Inflammatory macrophage treated with lipopolysaccharide for 4 hours (primary cell): ENCODE results near the gene SSX5.
"Not testable (repeated sequence)": the region's sequence is repeated elsewhere in the genome, so short reads cannot be mapped to it uniquely, and the experiment has no call there.

Experiments
- DNase-seq: peaks from one replicate; pipeline ENCODE4 v3.0.0-alpha.2; 2020

The SSX5 gene, protein sequence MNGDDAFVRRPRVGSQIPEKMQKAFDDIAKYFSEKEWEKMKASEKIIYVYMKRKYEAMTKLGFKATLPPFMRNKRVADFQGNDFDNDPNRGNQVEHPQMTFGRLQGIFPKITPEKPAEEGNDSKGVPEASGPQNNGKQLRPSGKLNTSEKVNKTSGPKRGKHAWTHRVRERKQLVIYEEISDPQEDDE

DNA sequence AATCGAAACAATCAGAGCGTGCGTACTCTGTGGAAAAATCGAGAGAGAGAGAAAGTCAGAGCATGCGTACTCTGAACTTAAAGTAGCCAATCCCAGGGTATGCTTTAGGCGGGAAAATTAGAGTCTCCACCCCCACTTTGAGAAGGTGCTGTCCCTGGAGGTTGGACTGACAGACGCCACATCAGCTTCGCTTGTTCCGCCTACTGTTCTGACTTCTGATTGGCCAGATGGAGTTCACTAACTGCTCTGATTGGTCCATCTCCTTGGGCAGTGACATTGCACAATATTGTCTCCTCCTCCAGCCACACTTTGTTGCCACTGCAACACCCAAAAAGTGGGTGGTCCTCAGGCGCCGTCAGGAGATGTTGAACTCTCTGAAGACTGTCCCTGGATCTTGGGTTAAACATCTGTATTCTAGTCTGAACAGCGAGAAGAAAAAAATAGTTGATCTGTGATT is at the start of gene SSX5:
Gene SSX5, minus strand, starts transcription at position 51 of the 457 bp plus-strand sequence. CDS start 1,437 bp downstream, outside the sequence.
- no peak for DNase-seq

DNA sequence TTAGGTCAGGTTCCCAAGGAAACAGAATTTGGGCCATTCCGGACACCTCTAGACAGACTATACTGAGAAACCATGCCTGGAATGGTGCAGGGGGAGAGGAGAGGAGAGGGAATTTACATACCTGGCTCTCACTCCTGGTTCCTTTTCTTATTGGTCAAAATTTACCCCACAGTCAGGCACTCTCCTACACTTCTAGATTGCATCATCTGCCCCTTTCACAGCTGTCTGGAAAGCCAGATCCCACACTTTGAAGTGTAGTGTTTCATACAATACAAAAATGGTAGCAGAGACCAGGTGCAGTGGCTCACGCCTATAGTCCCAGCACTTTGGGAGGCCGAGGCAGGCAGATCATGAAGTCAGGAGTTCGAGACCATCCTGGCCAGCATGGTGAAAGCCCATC is 27.6 kb upstream of the SSX5 start:
- DNase-seq = not testable (repeated sequence)

DNA sequence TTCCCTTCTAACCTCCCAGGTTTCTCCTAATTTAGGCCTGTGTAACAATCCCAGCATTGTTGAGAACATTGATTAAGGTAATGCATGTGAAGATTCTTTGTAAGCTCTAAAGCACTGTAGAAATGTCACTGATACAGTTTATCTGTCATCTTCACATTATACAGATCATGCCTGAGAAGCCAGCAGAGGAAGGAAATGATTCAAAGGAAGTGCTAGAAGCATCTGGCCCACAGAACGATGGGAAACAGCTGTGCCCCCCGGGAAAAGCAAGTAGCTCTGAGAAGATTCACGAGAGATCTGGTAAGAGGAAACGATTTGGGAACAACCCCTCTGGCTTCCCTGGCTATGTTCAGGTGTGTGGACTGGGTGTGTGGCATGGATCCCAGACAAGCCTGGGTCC is 17.7 kb upstream of the SSX5 start:
- DNase-seq = not testable (repeated sequence)

DNA sequence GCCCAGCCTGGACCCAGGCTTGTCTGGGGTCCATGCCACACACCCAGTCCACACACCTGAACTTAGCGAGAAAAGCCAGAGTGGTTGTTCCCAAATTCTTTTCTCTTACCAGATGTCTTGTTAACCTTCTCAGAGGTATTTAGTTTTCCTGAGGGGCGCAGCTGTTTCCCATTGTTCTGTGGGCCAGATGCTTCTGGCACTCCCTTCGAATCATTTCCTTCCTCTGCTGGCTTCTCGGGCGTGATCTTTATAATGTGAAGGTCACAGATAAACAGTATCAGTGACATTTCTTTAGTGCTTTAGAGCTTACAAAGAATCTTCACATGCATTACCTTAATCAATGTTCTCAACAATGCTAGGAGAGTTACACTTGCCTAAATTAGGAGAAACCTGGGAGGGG is 6.6 kb downstream of the SSX5 start:
- DNase-seq = not testable (repeated sequence)

DNA sequence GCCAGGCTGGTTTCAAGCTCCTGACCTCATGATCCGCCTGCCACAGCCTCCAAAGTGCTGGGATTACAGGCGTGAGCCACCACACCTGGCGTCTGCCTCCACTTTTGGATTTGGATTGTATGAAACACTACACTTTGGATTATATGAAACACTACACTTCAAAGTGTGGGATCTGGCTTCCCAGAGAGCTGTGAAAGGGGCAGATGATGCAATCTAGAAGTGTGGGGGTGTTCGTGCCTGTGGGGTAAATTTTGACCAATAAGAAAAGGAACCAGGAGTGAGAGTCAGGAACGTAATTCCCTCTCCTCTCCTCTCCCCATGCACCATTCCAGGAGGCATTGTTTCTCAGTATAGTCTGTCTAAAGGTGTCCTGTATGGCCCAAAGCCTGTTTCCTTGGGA is 14.7 kb downstream of the SSX5 start:
- not testable (repeated sequence) for DNase-seq

DNA sequence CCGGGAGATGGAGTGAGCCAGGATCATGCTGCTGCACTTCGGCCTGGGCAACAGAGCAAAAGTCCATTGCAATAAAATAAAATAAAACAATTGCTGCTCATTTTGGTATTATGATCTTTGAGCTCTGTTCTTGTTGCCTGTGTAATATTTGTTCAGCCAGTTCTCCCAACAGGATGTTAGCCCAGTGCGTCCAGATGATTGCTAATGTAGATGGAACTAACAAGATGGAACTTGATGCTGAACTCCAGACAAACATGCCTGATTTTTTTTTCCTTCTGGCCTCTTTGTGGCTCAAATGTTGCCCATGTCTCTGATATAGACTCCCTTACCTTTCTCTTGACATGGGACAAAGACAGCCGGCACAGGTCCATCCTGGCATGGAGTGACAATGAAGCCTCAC is 15.8 kb downstream of the SSX5 start:
- DNase-seq = no peak

DNA sequence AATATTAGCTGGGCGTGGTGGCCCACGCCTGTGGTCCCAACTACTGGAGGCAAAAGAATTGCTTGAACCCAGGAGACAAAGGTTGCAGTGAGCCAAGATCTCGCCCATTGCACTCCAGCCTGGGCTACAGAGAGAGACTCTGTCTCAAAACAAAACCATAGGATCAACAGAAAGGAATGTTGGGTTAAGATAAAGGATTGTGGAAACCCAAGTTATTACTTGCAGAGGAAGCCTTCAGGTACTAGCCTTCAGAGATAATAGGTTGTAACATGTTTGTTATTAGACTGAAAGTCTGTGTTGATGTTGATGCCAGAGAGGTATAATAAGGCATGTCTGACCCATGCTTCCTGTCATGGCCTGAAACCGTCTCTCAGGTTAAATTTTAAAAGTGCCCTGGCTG is 16.9 kb downstream of the SSX5 start:
- no peak for DNase-seq

DNA sequence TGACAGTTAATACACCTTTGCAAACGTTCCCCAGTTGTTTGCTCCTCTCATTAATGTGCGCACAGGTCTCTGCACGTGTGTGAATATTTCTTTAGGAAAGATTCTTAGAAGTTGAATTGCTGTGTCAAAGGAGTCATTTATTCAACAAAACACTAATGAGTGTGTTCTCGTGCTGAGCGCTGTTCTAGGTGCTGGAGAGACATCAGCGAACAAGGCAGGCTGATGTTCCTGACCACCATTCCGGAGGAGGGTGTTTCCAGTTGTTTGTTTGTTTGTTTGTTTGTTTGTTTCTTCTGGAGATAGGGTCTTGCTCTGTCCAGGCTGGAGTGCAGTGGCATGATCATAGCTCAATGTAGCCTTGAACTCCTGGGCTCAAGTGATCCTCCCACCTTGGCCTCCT is 30.3 kb downstream of the SSX5 start:
- DNase-seq = not testable (repeated sequence)

DNA sequence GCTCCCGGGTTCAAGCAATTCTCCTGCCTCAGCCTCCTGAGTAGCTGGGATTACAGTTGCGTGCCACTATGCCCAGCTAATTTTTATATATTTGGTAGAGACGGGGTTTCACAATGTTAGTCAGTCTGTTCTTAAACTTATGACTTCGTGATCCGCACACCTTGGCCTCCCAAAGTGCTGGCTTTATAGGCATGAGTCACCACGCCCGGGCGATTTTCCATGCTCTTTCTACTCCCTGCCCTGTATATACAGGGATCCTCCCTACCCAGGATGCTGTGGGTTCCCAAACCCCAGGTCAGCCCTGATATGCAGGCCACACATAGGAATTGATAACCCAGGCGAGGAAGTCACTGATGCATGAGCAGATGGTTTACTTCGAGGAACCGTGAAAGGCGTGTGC is 31.4 kb downstream of the SSX5 start:
- DNase-seq = no peak

DNA sequence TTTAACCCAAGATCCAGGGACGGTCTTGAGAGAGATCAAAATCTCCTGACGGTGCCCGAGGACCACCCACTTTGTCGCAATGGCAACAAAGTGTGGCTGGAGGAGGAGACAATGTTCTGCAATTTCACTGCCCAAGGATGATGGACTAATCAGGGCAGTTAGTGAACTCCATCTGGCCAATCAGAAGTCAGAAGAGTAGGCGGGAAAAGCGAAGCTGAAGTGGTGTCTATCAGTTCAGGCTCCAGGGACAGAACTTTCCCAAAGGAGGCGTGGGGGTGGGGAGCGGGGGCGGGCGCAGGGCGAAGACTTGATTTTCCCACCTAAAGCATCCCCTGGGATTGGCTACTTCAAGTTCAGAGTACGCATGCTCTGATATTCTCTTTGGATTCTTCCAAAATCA is 40.6 kb downstream of the SSX5 start:
- DNase-seq = no peak

DNA sequence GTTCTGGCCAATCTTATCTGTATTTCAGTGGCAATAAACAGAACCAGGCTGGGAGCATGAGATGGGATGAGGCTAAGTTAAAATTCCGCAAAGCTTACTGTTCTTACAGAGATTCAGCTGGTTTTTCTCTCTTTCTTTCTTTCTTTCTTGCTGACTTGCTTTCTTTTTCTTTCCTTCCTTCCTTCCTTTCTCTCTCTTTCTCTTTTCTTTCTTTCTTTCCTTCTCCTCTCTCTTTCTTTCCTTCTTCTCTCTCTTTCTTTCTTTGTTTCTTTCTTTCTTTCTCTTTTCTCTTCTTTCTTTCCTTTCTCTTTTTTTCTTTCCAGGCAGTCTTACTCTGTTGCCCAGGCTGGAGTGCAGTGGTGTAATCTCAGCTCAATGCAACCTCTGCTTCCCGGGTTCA is 41.8 kb downstream of the SSX5 start:
- no peak for DNase-seq

DNA sequence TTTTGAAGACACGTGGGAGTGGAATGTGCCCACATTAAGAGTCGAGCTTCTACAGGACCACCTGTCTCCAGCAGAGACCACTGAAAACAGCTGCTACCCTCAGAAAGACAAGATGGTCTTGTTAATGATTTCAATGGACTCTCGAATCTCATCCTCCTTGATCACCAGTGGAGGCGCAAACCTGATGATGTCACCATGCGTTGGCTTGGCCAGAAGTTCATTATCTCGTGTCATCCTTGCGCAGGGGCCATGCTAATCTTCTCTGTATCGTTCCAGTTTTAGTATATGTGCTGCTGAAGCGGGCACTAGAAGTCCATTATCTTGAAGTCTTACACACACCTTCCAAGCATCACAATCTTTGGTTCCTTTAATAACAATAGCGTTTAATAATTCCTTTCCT is 42.8 kb downstream of the SSX5 start:
- DNase-seq = no peak

DNA sequence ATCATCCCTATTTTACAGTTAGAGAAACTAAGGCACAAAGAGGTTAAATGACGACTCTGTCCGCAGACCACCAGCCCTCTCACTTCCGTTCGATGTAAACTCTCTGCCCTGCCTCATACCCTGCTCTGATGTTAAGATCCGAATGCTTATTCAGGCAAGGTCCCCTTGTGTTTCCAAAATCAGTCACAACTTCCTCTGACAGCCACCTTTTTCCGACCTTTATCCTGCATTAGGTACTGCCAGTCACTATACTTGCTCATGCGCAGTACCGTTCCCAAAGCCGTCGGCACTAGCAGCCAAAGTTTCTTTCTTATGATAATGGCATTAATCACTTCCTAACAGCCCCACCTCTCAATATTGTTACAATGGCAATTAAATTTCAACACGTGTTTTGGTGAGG is 53.9 kb downstream of the SSX5 start:
- not testable (repeated sequence) for DNase-seq

DNA sequence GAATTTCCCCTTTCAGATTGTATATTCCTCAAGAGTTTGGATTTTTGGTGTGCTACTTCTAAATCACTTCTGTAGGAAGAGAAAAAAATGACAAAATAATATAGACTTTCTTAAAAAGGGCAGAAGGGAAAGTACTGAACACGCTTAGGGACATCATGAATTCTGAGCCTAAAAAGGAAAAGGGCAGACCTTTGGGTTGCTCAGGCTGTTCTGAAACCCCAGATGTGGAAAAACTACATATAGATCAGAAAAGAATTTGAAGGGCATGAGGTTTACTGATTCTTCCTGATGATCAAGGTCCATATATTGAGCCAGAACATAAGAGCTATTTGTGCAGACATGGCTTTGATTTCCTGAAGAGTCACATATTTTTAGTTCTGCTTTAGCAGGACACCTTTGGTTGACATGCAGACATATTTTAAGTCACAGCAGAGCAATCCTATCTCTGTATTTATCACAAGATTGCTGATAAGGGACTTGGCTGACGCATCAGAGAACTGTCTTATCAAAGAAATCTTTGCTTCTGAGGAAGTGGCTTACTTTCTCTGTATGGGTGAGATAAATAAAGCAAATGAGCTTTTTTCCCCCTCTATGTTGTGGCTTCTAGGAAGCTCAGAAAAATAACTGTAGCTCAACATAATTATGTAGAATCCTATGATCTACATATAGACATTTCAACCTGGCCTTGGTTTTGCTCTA is 54.6 kb downstream of the SSX5 start:
- not testable (repeated sequence) for DNase-seq

DNA sequence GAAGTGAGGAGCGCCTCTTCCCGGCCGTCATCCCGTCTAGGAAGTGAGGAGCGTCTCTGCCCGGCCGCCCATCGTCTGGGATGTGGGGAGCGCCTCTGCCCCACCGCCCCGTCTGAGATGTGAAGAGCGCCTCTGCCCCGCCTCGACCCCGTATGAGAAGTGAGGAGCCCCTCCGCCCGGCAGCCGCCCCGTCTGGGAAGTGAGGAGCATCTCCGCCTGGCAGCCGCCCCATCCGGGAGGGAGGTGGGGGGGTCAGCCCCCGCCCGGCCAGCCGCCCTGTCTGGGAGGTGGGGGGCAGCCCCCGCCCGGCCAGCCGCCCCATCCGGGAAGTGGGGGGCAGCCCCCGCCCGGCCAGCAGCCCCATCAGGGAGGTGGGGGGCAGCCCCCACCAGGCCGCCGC is 57.5 kb downstream of the SSX5 start:
- not testable (repeated sequence) for DNase-seq
